ENCODE results near the gene LRRN4. TPM values are rescaled to one million over a fixed set of nuclear protein-coding genes. Genes with fewer than 3 reads are reported as not detected.

The LRRN4 gene
- total RNA-seq, 1 experiment from 2014 or later = 0.10 TPM

GRCh38 chr20:6029538-6029937, 24.3 kb downstream of the LRRN4 start:
- H2AFZ ChIP-seq (ENCODE audit: low read depth, low read length, poor library complexity, severe bottlenecking) = no peak overlapping the region

More at GRCh38 chr20:6029538-6029937, 24.3 kb downstream of the LRRN4 start:
- H3K79me2 ChIP-seq (ENCODE audit: insufficient read depth, low read length) = peaks cover 52% of the 10 kb centered on the region
- no peak overlapping the region for H3K27ac ChIP-seq (ENCODE audit: low read depth, low read length)
- no peaks in the 10 kb centered on the region for H3K9me2 ChIP-seq (ENCODE audit: insufficient read depth)
- POLR2A ChIA-PET = no interaction called here
- CTCF ChIA-PET = no interaction called here
- RAD21 ChIA-PET (ENCODE audit: low non-redundant PET in 1 of 2, low total read pairs in 2 of 2, uncharacterized antibody in 2 of 2, unreplicated experiment in 2 of 2) = no interaction called here
- H3K27me3 ChIP-seq (ENCODE audit: insufficient read depth, low read length) = no peaks in the 10 kb centered on the region
- H3K4me1 ChIP-seq (ENCODE audit: control insufficient read depth in 1 of 2, insufficient read depth in 2 of 2, low read length in 2 of 2) = no peaks in the 10 kb centered on the region
- TF ChIP-seq POLR2AphosphoS5 (IDR thresholded peaks at IDR 0.05; ENCODE audit: low read depth, low read length) = no peak
- no peak for TF ChIP-seq ZFX (IDR thresholded peaks at IDR 0.05)
- TF ChIP-seq, protein P1, sequence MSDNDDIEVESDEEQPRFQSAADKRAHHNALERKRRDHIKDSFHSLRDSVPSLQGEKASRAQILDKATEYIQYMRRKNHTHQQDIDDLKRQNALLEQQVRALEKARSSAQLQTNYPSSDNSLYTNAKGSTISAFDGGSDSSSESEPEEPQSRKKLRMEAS (IDR thresholded peaks at IDR 0.05) = no peak
- TF ChIP-seq RAD21 (IDR thresholded peaks at IDR 0.05; ENCODE audit: low read depth) = no peak
- no peak for TF ChIP-seq POLR2A (IDR thresholded peaks at IDR 0.05; ENCODE audit: borderline replicate concordance, extremely low read depth, insufficient read depth, insufficient read length)
- TF ChIP-seq EZH2phosphoT487 (IDR thresholded peaks at IDR 0.05; ENCODE audit: borderline replicate concordance) = no peak
- TF ChIP-seq SIN3A (IDR thresholded peaks at IDR 0.05; ENCODE audit: low read depth) = no peak
- no peak for TF ChIP-seq YY1 (IDR thresholded peaks at IDR 0.05; ENCODE audit: extremely low read depth, insufficient replicate concordance, low read depth, low read length)
- no peak for TF ChIP-seq CEBPB (IDR thresholded peaks at IDR 0.05; ENCODE audit: low read depth)
- TF ChIP-seq REST (IDR thresholded peaks at IDR 0.05; ENCODE audit: low read depth) = no peak
- no peak for TF ChIP-seq ELF1 (IDR thresholded peaks at IDR 0.05; ENCODE audit: borderline replicate concordance, low read depth)
- TF ChIP-seq ATF3 (IDR thresholded peaks at IDR 0.05) = no peak
- no peak for TF ChIP-seq ZBTB33 (IDR thresholded peaks at IDR 0.05; ENCODE audit: extremely low read depth, insufficient replicate concordance, low read length)
- no peak for TF ChIP-seq EZH2 (IDR thresholded peaks at IDR 0.05)
- TF ChIP-seq, protein P2, sequence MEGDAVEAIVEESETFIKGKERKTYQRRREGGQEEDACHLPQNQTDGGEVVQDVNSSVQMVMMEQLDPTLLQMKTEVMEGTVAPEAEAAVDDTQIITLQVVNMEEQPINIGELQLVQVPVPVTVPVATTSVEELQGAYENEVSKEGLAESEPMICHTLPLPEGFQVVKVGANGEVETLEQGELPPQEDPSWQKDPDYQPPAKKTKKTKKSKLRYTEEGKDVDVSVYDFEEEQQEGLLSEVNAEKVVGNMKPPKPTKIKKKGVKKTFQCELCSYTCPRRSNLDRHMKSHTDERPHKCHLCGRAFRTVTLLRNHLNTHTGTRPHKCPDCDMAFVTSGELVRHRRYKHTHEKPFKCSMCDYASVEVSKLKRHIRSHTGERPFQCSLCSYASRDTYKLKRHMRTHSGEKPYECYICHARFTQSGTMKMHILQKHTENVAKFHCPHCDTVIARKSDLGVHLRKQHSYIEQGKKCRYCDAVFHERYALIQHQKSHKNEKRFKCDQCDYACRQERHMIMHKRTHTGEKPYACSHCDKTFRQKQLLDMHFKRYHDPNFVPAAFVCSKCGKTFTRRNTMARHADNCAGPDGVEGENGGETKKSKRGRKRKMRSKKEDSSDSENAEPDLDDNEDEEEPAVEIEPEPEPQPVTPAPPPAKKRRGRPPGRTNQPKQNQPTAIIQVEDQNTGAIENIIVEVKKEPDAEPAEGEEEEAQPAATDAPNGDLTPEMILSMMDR (IDR thresholded peaks at IDR 0.05 in 2 of 3, conservative IDR thresholded peaks at IDR 0.05 in 1 of 3; ENCODE audit: borderline replicate concordance in 1 of 3, insufficient read depth in 1 of 3, low read depth in 2 of 3, low read length in 2 of 3) = no peak
- no peak for TF ChIP-seq JUND (IDR thresholded peaks at IDR 0.05)
- no peak for TF ChIP-seq ZNF274 (IDR thresholded peaks at IDR 0.05; ENCODE audit: low read depth, low read length)
- no TSS peak for BruUV-seq (replicated peaks)
- H3K4me2 ChIP-seq (ENCODE audit: low read length) = no peak overlapping the region
- H3K9ac ChIP-seq (ENCODE audit: low read length) = no peak overlapping the region
- intact Hi-C loops (cut with micrococcal nuclease) = no loop called here
- peaks cover 0 to 5% of the 10 kb centered on the region in 2 experiments; a peak in 1 of 4 replicates for H3K9me3 ChIP-seq (ENCODE audit: control insufficient read depth in 1 of 2, insufficient read depth in 1 of 2, low read depth in 1 of 2, low read length in 2 of 2)
- peaks cover 10% of the 10 kb centered on the region; the same call in 1 of the 2 replicates for H4K20me1 ChIP-seq (ENCODE audit: insufficient read depth)
- DNase-seq (ENCODE audit: low read depth, low spot score) = no peak
- H3K36me3 ChIP-seq (ENCODE audit: control insufficient read depth in 1 of 2, insufficient read depth in 2 of 2, low read length in 2 of 2) = peaks cover 10 to 25% of the 10 kb centered on the region in 2 experiments; a peak in 3 of 4 replicates
- ATAC-seq = no peak
- no peak overlapping the region for H3K4me3 ChIP-seq (replicated peaks in 1 of 2; ENCODE audit: low read depth in 1 of 2, low read length in 2 of 2)

Data from HCT116 (cell line).